Measurements from ENCODE around the gene DNAJB8. TPM values are rescaled to one million over a fixed set of nuclear protein-coding genes. Genes with fewer than 3 reads are reported as not detected.

Gene DNAJB8
- total RNA-seq, 1 experiment from 2014 or later: not detected

DNA sequence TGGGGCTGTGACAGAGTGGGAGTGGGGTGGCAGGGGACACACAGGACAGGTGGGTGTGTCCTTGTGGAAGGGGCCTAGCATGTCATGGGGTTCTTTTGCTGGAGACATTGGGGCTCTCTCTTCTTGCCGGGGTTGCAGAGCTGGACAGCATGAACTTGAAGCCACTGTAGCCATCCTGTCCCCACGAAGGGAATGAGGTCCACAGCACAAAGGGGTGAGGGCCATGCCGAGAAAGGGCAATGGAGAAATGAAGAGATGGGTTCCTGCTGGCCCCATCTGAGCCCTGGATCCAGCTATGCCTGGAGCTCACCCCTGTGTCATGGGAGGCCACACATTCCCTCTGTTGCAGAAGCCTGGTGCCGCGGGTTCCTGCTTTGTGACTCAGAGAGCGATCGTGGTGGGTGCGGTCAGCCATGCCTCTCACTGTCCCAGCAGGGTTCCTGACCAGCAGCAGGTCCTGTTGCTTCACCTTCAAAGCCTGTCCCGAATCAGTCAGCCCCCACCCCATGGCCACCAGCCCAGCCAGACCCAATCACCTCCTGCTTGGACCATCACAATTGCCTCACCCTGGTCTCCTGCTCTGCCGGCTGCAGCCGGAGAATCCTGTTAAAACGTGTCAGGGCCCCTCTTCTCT lies 50.0 kb downstream of the DNAJB8 start:
- no peak overlapping the region for H3K9ac ChIP-seq (ENCODE audit: extremely low read depth, insufficient read length, low read length)

More for the DNA sequence above, 50.0 kb downstream of the DNAJB8 start:
- H2BK15ac ChIP-seq (ENCODE audit: low read depth, low read length): no peak overlapping the region
- no peaks in the 10 kb centered on the region for H3K9me3 ChIP-seq (ENCODE audit: control insufficient read depth, low read depth, low read length)
- no peak overlapping the region for H2BK20ac ChIP-seq (ENCODE audit: low read depth, low read length, poor library complexity, severe bottlenecking)
- WGBS (ENCODE audit: extremely low coverage, insufficient read length, low lambda C conversion rate): no CpG with 5 or more reads among the region's 12 CpGs
- H3K36me3 Mint-ChIP-seq (ENCODE audit: insufficient read depth in 1 of 3, low read depth in 3 of 3): peaks cover 0 to 5% (median 4%) of the 10 kb centered on the region in 3 experiments; a peak in 2 of 7 replicates
- no peak overlapping the region for H3K4me3 Mint-ChIP-seq
- H2AFZ ChIP-seq (ENCODE audit: low read length): no peak overlapping the region
- H2BK12ac ChIP-seq (ENCODE audit: insufficient read length, low read depth, low read length): no peak overlapping the region
- no peak overlapping the region for H4K8ac ChIP-seq (replicated peaks; ENCODE audit: insufficient read length, low read depth, low read length)
- TF ChIP-seq CTCF (conservative IDR thresholded peaks at IDR 0.05): no peak
- peaks cover 24 to 41% of the 10 kb centered on the region in 2 experiments for H3K4me1 Mint-ChIP-seq
- no peak overlapping the region for H3K4ac ChIP-seq (ENCODE audit: low read depth, low read length)
- no peaks in the 10 kb centered on the region for H3K79me2 ChIP-seq (ENCODE audit: insufficient read depth, low read length)
- no peak overlapping the region for H3K23ac ChIP-seq (ENCODE audit: insufficient read length, low read depth, low read length)
- H3K18ac ChIP-seq (ENCODE audit: insufficient read length, low read depth, low read length): no peak overlapping the region
- DNase-seq: no peak
- no peak overlapping the region for H3T11ph ChIP-seq (ENCODE audit: low read length)
- H3K27me3 Mint-ChIP-seq (ENCODE audit: low read depth): peaks cover 6% of the 10 kb centered on the region
- no peaks in the 10 kb centered on the region for H4K20me1 ChIP-seq (ENCODE audit: control insufficient read depth, insufficient read depth, insufficient read length)
- no peaks in the 10 kb centered on the region for H3K79me1 ChIP-seq (ENCODE audit: insufficient read depth, low read depth, low read length, poor library complexity, severe bottlenecking)
- no peak overlapping the region for H2BK5ac ChIP-seq (ENCODE audit: insufficient read length, low read length)
- H4K5ac ChIP-seq (ENCODE audit: insufficient read length, low read depth, low read length): no peak overlapping the region
- peaks cover 0 to 4% of the 10 kb centered on the region in 2 experiments; a peak in 1 of 5 replicates for H3K9me3 Mint-ChIP-seq
- H3K23me2 ChIP-seq (ENCODE audit: insufficient read length, low read depth, low read length, poor library complexity, severe bottlenecking): no peaks in the 10 kb centered on the region
- no peak overlapping the region for H3K4me2 ChIP-seq (ENCODE audit: insufficient read depth, insufficient read length, low read length)
- H3K14ac ChIP-seq (ENCODE audit: insufficient read depth, low read length): no peak overlapping the region
- H2BK120ac ChIP-seq (ENCODE audit: low read depth, low read length, poor library complexity, severe bottlenecking): no peak overlapping the region
- H3K4me1 ChIP-seq (ENCODE audit: insufficient read depth, low read length): no peaks in the 10 kb centered on the region; the same call in 1 of the 2 replicates
- H3K27me3 ChIP-seq (ENCODE audit: insufficient read depth, low read length): no peaks in the 10 kb centered on the region
- H2AK5ac ChIP-seq (ENCODE audit: insufficient read length, low read length): no peak overlapping the region
- no peak overlapping the region for H3K27ac ChIP-seq (ENCODE audit: insufficient read length, low read depth, low read length)
- H4K91ac ChIP-seq (ENCODE audit: insufficient read length, low read depth, low read length): no peak overlapping the region
- H3K27ac Mint-ChIP-seq: no peak overlapping the region; a peak in 1 of 7 replicates
- no peak overlapping the region for H3K56ac ChIP-seq (ENCODE audit: insufficient read length, low read depth, low read length)

Measured in H9 (cell line).